Measurements from ENCODE around the gene ELP6.
A peak's percentile ranks its signal among the peaks of the same experiment; 100 is the strongest.

The ELP6 gene

GRCh38 chr3:47479826-47480160, 33.7 kb downstream of the ELP6 start:
- no peak for DNase-seq (ENCODE audit: low read depth)
- TF ChIP-seq CTCF (IDR thresholded peaks at IDR 0.05; ENCODE audit: low read depth, low read length, missing control alignments) = no peak
- H3K4me3 ChIP-seq (ENCODE audit: low read depth, low read length) = no peak overlapping the region
- in situ Hi-C loops (cut with HindIII; ENCODE audit: low sequenced_read_pairs) = no loop called here

- H3K4me3 ChIP-seq (ENCODE audit: low read depth, low read length) = no peak overlapping the region
- in situ Hi-C loops (cut with HindIII; ENCODE audit: low sequenced_read_pairs) = no loop called here
- no peak for DNase-seq (ENCODE audit: low read depth)
- TF ChIP-seq CTCF (IDR thresholded peaks at IDR 0.05; ENCODE audit: low read depth, low read length, missing control alignments) = no peak
Measured at GRCh38 chr3:47478022-47478421, 35.5 kb downstream of the ELP6 start.

- H3K4me3 ChIP-seq (ENCODE audit: low read depth, low read length) = peak overlapping the region; percentile 89
- no peak for TF ChIP-seq CTCF (IDR thresholded peaks at IDR 0.05; ENCODE audit: low read depth, low read length, missing control alignments)
- no peak for DNase-seq (ENCODE audit: low read depth)
- in situ Hi-C loops (cut with HindIII; ENCODE audit: low sequenced_read_pairs) = no loop called here
Measured at GRCh38 chr3:47476644-47477199, 36.8 kb downstream of the ELP6 start.

- in situ Hi-C loops (cut with HindIII; ENCODE audit: low sequenced_read_pairs) = no loop called here
- peak overlapping the region; percentile 89 for H3K4me3 ChIP-seq (ENCODE audit: low read depth, low read length)
- DNase-seq (ENCODE audit: low read depth) = no peak
- TF ChIP-seq CTCF (IDR thresholded peaks at IDR 0.05; ENCODE audit: low read depth, low read length, missing control alignments) = no peak
Measured at GRCh38 chr3:47476330-47476626, 37.2 kb downstream of the ELP6 start.

GRCh38 chr3:47475570-47476329, 37.8 kb downstream of the ELP6 start, which contains the start of gene SCAP:
TSS of gene SCAP (minus strand) at chr3:47475941. CDS start at chr3:47442993, 32,948 bp downstream.
- H3K4me3 ChIP-seq (ENCODE audit: low read depth, low read length) = peak within 1 kb of the TSS; percentile 89
- peak; percentile 82 for TF ChIP-seq CTCF (IDR thresholded peaks at IDR 0.05; ENCODE audit: low read depth, low read length, missing control alignments)
- in situ Hi-C loops (cut with HindIII; ENCODE audit: low sequenced_read_pairs) = no loop called here
- DNase-seq (ENCODE audit: low read depth) = peak; percentile 19

- DNase-seq (ENCODE audit: low read depth) = no peak
- in situ Hi-C loops (cut with HindIII; ENCODE audit: low sequenced_read_pairs) = no loop called here
- no peak for TF ChIP-seq CTCF (IDR thresholded peaks at IDR 0.05; ENCODE audit: low read depth, low read length, missing control alignments)
- peak overlapping the region; percentile 89 for H3K4me3 ChIP-seq (ENCODE audit: low read depth, low read length)
Measured at GRCh38 chr3:47475029-47475569, 38.4 kb downstream of the ELP6 start.
